ENCODE measurements around the gene PSTPIP1.

DNA sequence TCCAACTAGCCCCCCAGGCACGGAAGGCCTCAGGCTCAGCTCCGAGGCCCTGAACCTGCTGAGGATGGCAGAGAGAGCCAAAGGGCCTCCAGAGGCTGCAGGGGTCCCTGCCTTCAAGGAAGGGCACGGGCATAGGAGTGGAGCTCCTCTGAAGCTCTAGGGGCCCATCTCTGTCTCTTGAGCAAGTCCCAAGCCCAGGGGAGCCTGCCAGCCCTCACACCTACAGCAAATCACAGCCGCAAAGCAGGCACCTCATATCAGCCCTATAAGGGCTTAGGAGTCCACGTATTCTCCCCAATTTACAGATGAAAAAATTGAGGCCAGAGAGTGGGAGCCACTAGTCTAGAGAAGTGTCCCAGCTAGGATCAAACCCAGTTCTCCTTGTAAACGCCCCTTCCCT, 14.2 kb downstream of the PSTPIP1 start:
- no peak for TF ChIP-seq BCL6 (CRISPR knock-in tag; IDR thresholded peaks at IDR 0.05)
- TF ChIP-seq FOXK2 (conservative IDR thresholded peaks at IDR 0.05 in 1 of 2, IDR thresholded peaks at IDR 0.05 in 1 of 2; ENCODE audit: low read depth in 2 of 2): no peak
- TF ChIP-seq CHD4 (IDR thresholded peaks at IDR 0.05; ENCODE audit: insufficient read depth, insufficient replicate concordance, low read depth, low read length, poor library complexity, severe bottlenecking): no peak
- TF ChIP-seq, protein P1, sequence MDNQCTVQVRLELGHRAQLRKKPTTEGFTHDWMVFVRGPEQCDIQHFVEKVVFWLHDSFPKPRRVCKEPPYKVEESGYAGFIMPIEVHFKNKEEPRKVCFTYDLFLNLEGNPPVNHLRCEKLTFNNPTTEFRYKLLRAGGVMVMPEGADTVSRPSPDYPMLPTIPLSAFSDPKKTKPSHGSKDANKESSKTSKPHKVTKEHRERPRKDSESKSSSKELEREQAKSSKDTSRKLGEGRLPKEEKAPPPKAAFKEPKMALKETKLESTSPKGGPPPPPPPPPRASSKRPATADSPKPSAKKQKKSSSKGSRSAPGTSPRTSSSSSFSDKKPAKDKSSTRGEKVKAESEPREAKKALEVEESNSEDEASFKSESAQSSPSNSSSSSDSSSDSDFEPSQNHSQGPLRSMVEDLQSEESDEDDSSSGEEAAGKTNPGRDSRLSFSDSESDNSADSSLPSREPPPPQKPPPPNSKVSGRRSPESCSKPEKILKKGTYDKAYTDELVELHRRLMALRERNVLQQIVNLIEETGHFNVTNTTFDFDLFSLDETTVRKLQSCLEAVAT (IDR thresholded peaks at IDR 0.05): no peak
- TF ChIP-seq HDAC1 (IDR thresholded peaks at IDR 0.05): no peak
- TF ChIP-seq, protein P2, sequence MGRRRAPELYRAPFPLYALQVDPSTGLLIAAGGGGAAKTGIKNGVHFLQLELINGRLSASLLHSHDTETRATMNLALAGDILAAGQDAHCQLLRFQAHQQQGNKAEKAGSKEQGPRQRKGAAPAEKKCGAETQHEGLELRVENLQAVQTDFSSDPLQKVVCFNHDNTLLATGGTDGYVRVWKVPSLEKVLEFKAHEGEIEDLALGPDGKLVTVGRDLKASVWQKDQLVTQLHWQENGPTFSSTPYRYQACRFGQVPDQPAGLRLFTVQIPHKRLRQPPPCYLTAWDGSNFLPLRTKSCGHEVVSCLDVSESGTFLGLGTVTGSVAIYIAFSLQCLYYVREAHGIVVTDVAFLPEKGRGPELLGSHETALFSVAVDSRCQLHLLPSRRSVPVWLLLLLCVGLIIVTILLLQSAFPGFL (CRISPR knock-in tag; IDR thresholded peaks at IDR 0.05): no peak
- TF ChIP-seq SMAD4 (CRISPR knock-in tag; conservative IDR thresholded peaks at IDR 0.05): no peak
- TF ChIP-seq, protein P3, sequence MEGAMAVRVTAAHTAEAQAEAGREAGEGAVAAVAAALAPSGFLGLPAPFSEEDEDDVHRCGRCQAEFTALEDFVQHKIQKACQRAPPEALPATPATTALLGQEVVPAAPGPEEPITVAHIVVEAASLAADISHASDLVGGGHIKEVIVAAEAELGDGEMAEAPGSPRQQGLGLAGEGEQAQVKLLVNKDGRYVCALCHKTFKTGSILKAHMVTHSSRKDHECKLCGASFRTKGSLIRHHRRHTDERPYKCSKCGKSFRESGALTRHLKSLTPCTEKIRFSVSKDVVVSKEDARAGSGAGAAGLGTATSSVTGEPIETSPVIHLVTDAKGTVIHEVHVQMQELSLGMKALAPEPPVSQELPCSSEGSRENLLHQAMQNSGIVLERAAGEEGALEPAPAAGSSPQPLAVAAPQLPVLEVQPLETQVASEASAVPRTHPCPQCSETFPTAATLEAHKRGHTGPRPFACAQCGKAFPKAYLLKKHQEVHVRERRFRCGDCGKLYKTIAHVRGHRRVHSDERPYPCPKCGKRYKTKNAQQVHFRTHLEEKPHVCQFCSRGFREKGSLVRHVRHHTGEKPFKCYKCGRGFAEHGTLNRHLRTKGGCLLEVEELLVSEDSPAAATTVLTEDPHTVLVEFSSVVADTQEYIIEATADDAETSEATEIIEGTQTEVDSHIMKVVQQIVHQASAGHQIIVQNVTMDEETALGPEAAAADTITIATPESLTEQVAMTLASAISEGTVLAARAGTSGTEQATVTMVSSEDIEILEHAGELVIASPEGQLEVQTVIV (CRISPR knock-in tag; IDR thresholded peaks at IDR 0.05; ENCODE audit: borderline replicate concordance): no peak
- TF ChIP-seq, protein P4, sequence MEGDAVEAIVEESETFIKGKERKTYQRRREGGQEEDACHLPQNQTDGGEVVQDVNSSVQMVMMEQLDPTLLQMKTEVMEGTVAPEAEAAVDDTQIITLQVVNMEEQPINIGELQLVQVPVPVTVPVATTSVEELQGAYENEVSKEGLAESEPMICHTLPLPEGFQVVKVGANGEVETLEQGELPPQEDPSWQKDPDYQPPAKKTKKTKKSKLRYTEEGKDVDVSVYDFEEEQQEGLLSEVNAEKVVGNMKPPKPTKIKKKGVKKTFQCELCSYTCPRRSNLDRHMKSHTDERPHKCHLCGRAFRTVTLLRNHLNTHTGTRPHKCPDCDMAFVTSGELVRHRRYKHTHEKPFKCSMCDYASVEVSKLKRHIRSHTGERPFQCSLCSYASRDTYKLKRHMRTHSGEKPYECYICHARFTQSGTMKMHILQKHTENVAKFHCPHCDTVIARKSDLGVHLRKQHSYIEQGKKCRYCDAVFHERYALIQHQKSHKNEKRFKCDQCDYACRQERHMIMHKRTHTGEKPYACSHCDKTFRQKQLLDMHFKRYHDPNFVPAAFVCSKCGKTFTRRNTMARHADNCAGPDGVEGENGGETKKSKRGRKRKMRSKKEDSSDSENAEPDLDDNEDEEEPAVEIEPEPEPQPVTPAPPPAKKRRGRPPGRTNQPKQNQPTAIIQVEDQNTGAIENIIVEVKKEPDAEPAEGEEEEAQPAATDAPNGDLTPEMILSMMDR (IDR thresholded peaks at IDR 0.05 in 2 of 3, conservative IDR thresholded peaks at IDR 0.05 in 1 of 3; ENCODE audit: insufficient read depth in 2 of 3, low read depth in 1 of 3, low read length in 3 of 3): no peak
- TF ChIP-seq, protein P5, sequence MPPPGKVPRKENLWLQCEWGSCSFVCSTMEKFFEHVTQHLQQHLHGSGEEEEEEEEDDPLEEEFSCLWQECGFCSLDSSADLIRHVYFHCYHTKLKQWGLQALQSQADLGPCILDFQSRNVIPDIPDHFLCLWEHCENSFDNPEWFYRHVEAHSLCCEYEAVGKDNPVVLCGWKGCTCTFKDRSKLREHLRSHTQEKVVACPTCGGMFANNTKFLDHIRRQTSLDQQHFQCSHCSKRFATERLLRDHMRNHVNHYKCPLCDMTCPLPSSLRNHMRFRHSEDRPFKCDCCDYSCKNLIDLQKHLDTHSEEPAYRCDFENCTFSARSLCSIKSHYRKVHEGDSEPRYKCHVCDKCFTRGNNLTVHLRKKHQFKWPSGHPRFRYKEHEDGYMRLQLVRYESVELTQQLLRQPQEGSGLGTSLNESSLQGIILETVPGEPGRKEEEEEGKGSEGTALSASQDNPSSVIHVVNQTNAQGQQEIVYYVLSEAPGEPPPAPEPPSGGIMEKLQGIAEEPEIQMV (tag; conservative IDR thresholded peaks at IDR 0.05; ENCODE audit: low read depth): no peak

Measured in K562 (cell line).